A673 (cell line): ENCODE measurements around the gene C2CD2L.

Experiments
- CTCF ChIP-seq: fragments of 300-800, 200-600 bp; sonication (generic); conservative IDR thresholded peaks from 2 replicates; pipeline ENCODE4 v1.5.1; 2017; ENCODE audit warnings: low read depth, mild to moderate bottlenecking, antibody characterized with exemption, low read length, moderate library complexity, mixed read lengths
- EZH2 ChIP-seq: fragments of 200-600 bp; sonication (generic); IDR thresholded peaks from 2 replicates; pipeline ENCODE4 v1.6.1; 2017; ENCODE audit warnings: borderline replicate concordance, low read depth, mild to moderate bottlenecking, mixed read lengths, antibody characterized with exemption, low read length; ENCODE audit not compliant: poor library complexity, severe bottlenecking

GRCh38 chr11:119077839-119078238 is 29.3 kb upstream of the C2CD2L start:
- TF ChIP-seq CTCF: no peak
- TF ChIP-seq EZH2: no peak
